ENCODE measurements around the gene GATA1.

Gene GATA1

DNA sequence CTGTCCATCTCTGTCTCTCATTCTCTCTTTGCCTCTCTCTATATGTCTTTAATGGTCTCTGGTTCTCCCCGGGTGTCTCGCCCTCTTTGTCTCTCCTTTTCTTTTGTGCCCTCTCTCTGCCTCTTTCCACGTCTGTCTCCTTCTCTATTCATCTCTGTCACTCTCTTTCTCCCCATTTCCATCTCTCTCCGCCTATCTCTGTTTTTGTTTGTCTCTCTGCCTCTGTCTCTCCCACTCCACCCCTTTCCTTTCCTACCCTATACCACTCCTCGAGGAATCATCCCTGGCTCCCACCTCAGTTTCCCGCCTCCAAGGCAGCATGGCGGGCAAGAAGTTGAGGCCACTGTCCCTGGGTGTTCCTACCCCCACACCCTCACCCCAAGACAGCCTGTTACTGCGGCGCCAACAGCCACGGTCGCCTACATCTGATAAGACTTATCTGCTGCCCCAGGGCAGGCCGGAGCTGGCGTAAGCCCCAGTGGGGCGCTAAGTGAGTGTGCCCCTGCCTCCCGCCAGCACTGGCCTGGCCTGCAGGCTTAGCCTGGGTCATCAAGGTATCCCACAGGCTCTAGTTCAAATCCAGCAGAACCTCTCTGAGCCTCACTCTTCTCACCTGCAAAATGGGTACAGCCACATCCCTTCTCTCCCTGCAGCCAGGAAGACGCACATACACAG, 713 bp upstream of the GATA1 start:
- no peak for ATAC-seq

DNA sequence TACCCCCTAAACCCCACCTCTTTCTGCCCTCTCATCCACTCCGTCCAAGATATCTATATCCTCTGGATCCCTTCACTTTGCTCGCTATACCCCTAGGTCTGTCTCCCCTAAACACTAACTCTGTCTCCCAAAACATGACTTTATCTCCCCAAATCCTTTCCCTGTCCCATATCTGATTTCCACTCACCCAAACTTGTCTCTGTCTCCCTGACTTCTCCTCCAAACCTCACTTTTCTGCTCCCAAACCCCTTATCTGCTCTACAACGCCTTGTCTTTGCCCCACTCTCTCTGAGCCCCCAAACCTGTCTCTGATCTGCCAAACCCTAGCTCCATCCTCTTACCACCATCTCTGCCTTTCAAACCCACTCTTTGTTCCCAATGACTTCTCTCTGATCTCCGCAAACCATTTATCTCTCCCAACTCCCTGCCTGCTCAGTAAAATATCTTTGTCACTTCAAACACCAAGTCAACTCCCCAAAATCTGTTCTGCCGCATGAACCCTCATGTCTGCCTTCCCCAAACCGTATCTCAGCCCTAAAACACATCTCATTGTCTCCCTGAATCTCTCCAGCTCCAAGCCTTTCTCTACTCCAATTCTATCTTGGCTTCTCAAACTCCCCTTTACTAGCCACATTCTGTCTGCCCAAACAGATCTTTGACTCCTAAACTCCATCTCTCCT, 575 bp downstream of the GATA1 start:
- ATAC-seq, result no peak

DNA sequence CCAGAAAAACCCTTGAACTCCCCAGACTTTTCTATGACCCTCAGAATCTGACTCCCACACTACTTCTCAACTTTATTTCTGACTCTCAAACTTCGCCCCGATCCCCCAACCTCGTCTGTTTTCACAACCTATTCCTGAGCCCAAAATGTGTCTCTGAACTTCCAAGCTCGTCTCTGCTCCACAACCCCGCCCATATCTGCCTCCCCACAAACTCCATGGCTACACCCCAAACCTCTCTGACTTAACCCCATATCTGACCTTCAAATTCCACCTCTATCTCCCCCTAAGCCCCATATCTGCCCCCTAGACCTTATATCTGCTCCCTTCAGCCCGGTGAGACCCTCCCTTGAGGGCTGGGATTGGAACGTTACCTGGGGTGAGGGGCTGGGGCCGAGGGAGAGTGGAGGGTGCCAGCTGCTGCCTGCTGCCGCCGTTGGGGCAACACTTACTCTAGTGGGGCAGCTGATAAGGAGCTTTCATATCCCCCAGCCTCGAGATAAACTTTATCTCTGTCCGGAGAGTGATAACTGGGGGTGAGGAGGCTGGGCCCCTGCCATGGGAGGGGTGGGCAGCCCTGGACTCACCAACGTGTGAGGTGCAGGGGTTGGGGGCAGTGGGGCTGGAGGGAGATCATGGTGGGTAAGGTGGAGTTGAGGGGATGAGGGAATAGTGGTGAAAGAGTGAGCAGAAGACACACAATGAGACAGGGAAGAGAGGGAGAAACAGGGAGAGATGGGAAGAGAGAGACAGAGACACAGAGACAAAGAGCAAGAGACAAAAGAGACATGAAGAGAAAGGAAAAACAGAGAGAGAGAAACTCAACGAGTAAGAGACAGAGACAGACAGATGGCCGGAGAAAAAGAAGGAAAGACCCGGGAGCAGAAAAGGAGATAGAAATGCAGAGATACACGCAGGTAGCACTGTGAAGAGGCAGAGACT, 1.4 kb downstream of the GATA1 start:
- no peak for ATAC-seq

DNA sequence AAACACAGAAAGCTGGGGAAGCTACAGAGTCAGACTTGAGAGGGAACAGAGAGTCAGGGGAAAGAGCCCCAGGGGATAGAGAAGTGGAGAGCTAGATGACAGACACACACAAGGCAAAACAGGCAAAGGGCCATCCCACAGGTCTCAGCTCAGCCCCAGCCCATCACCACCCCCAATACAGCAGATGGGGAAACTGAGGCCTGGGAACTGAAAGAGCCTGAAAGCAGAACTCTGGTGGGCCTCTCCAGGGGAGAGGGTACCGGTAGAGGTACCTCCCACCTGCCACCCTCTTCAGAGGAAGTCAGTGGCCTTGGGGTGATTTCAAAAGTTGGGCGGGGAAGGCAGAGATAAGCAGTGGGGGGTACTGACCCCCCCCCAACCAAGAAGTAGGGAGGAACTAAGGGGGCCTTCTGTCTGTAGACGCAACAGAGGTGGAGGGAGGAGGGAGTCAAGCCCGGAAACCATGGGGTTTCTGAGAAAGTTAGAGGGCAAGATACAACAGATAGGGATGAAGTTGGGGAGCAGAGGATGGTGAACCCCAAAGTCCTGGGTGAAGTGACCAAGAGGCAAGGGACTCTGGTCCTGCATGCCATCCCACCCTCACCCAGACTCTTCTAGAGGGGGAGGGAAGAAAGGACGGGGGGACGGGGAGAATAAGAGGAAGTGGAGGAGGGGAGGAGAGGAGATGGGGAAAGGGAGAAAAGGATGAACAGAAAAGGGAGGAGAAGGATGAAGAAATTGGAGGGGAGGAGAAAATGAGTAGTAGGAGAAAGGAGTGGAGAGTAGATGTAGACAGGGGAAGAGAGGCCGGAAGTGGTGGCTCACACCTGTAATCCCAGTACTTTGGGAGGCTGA, 3.2 kb downstream of the GATA1 start:
- no peak for ATAC-seq

DNA sequence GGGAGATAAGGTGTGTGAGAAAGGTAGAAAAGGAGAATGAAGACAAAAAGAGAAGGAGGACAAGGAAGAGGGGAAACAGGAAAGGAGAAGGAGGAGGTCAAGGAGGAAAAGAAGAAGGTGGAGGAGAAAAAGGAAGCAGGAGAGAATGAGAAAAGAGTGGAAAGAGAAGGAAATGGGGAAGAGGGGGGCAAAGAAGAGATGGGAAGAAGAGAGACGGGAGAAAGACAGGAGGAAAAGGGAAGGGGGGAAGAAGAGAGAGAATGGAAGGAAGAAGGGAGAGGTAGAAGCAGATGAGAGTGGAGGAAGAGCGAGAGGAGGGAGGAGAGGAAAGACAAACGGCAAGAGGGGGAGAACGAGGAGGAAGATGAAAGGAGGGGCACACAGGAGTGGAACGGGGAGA, 4.1 kb downstream of the GATA1 start:
- no peak for ATAC-seq

DNA sequence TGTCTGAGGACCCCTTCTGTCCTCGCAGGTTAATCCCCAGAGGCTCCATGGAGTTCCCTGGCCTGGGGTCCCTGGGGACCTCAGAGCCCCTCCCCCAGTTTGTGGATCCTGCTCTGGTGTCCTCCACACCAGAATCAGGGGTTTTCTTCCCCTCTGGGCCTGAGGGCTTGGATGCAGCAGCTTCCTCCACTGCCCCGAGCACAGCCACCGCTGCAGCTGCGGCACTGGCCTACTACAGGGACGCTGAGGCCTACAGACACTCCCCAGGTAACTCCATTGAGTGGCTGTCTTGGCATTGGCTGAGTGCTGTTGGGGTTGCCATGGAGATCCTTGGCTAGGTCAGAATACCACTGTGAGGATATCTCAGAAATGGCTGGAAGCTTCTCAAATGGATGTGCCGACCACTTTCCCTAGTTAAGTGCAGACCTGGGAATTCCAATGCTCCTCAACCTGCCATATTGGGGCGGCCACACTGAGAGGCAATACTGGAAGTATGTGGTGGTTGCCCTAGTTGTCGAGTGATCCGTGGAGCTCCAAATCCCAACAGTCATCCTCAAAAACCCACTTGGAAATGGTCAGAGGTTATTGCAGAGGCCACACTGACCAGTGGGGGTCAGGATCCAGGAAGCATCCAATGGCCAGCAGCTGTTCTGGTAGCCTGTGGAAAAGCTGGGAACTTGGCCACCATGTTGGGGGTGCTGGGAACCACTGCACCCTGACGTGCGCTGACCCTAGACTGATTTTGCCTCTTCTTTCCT, 4.9 kb downstream of the GATA1 start:
- ATAC-seq, result no peak

DNA sequence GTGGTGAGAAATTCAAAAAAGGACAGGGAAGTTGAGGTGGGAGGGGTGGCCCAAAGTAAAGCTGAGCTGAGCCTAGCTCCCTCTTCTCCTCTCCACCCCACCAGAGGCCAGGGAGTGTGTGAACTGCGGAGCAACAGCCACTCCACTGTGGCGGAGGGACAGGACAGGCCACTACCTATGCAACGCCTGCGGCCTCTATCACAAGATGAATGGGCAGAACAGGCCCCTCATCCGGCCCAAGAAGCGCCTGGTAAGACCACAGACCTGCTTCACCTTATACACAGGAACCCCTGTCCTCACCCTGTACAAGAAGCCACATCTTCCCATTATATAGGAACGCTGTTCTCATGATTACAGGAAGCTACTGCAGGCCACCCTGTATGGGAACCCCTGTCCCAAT, 5.8 kb downstream of the GATA1 start:
- ATAC-seq, result no peak

DNA sequence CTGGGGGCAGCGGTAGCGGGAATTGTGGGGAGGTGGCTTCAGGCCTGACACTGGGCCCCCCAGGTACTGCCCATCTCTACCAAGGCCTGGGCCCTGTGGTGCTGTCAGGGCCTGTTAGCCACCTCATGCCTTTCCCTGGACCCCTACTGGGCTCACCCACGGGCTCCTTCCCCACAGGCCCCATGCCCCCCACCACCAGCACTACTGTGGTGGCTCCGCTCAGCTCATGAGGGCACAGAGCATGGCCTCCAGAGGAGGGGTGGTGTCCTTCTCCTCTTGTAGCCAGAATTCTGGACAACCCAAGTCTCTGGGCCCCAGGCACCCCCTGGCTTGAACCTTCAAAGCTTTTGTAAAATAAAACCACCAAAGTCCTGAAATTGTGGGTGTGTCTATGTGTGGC, 7.5 kb downstream of the GATA1 start:
- ATAC-seq, result no peak

DNA sequence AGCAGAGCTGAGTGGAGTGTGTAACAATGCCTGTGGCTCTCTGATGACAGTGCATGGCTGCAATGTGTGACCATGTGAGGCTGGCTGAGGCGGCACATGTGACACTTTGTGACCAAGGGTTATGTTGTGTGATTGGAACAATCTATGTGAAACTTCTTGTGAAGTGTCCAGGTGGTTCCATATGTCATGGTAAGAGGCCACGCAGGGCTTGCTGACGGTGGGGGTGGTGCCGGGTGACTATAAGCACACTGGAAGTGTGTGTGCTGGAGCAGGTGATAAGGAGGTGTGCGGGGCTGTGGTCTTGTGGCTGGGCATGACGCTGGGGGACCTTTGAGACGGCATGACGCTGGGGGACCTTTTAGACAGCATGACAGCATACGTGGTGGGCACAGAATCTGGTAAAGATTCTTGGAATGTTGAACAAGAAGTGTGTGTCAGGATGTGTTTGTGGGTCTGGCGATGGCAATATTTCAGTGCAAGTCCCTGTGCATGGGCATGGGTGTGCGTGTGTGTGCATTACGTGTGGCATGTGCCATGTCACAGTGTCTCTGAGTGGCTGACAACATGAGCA, 8.0 kb downstream of the GATA1 start:
- ATAC-seq, result no peak

DNA sequence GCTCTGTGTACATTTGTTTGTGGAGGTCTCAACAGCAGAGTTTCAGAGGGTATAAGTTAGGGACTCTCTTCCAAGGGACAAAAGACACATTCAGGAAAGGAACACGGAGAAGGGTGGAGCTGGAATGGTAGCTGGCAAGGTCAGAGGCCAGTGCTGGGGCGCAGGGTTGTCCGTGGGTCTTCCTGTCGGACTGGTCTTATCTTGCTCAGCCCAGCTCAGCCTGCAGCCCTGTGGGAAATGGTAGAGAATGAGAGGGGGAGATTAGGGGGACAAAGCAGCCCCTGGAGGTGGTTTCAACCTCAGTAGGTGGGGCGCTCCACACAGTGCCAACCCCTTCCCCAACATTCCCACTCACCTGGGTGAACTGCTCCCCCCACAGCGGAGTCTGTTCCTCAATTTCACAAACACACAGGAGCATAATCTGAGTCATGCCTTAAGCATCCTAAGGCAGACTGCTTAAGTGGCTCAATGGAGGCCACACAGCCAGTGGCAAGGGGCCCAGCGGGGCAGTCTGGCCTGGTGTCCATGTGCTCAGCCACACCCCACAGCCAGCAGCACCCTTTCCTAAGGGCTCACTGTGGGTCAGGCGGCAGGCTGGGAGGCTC, 8.6 kb downstream of the GATA1 start:
- ATAC-seq, result no peak

DNA sequence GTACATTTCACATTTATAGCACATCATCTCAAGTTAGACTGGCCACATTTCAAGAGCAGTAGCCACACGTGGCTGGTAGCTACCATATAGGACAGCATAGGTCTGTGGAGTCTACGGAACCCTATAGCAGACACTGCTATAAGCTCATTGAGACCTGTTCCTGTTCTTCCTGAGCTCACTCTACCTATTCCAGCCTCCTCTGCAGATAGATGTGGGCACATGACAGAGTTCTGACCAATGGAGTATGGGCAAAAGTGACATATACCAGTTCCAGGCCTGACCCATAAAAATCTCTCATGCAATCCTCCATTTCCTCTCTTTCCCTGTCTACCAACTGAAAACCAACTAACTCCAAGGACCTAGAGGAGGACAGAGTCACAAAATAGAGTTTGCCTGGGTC, 11.9 kb downstream of the GATA1 start:
- no peak for ATAC-seq

DNA sequence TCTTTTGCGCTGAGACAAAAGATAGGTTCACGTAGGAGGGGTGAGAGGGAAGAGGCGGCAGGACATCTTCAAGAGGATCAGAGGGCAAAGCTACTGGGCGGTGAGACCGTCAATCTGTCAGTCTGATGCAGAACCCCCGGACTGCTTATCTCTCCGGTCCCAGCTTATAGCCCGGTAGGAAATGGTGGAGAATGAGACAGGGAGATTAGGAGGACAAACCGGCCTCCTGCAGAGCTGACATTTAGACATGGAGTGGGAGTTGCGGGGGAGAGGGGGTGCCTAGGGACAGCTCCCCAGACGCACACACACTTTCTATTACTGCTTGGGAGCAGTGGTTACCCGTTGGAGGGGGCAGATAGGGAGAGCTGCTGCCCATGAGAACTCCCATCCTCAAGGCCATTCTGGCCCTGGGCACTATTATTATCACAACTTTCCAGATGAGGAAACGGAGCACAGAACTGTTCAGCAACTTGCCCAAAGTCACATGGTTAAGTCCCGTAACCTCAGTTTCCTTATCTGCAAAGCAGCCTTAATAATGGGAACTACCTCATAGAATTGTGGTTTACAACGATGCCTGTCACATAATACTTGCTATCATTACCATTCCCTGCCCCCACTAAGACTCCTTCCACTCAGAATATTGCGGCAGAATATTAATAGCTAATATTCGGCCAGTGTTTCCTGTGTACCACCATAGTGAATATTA, 14.3 kb downstream of the GATA1 start:
- ATAC-seq, result no peak

DNA sequence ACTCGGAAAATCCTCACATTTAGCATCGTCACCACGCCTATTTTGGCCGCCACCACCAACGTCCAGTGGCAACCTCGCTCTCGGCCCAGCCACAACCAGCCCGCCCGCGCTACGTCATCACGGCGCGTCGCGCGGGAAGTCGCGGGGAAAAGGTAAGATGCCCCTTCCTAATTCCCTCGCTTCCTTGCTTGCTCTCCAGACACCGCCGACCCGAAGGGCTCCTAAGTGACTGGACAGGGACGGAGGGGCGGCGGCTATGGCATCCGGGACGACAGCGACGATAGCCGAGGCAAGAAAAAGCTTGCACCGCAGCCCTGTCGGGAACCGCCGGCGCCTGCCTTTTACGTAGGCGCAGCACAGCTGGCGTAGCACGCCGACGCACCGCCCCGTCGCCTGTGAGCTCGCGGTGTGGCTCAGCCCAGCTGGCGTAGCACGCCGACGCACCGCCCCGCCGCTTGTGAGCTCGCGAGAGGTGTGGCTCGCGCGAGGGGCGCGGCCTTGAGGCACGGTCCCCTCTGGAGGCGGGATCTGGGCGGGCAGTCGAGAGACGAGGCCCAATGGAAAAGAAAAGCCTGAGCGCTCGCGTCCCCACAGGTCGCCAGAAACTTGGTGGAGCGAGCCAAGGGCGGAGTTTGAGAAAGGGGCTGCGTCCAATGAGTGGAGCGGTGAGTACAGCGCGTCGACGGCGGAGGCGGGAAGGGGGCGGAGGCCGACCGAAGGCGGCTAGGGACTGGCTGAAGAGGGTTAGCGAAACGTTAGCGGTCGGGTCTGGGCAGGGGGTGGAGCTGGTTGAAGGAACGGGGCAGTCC, 15.1 kb downstream of the GATA1 start, which contains the start of gene HDAC6:
Gene HDAC6, plus strand, starts transcription at position 788 of the 809 bp plus-strand sequence. CDS start 626 bp downstream, outside the sequence.
- peak; percentile 91 to 93 for ATAC-seq

DNA sequence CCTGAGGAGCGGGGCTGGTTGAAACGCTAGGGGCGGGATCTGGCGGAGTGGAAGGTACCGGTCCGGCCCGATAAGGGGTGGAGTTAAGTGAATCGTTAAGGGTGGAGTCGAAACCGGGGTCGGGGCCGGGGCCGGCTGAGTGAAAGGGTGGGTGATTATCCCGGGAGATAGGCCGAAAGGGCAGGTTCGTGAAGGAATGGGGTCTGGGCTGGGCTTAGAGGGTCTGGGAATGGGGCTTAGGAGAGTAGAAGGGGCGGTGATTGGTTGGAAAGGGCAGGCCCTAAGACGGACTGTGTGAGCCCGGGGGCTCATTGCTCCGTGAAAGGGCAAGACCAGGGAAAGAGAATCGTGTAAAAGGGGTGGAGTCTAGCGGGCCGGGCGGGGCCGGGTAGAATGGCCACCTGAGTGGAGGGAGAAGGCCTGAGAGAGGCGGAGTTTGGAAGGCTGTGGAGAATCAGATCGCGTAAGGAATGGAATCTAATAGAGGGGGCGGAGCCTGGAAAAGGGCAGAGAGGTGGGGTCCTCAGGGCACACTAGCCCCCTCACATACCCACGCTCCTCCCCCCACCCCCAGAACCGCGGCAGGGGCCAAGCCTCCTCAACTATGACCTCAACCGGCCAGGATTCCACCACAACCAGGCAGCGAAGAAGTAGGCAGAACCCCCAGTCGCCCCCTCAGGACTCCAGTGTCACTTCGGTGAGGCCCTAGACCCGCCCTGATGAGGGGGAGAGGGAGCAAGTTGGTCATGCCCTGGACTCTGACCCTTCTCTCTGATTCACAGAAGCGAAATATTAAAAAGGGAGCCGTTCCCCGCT, 15.9 kb downstream of the GATA1 start:
- ATAC-seq, result peak; percentile 32 to 36

DNA sequence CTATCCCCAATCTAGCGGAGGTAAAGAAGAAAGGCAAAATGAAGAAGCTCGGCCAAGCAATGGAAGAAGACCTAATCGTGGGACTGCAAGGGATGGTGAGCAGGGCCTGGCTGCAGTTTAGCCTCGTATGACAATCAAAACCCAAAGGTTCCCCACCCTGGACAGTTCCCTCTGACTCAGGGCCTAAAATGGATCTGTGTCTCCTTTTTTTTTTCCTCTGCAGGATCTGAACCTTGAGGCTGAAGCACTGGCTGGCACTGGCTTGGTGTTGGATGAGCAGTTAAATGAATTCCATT, 16.5 kb downstream of the GATA1 start:
- ATAC-seq, result no peak

DNA sequence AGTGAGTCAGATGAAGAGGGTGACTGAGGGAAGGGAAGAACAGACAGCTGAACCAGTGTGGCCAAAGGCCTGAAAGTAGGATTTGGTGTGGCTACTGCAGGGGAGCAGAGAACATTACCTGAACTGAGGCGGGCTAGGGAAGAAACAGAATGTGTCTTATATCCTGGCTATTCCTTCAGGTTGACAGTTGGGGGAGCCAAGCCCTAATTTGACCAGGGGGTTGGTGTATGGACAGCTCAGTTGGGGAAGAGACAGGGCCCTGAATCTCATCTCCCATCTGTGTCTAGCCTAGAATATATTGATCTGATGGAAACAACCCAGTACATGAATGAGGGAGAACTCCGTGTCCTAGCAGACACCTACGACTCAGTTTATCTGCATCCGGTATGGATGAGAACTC, 19.7 kb downstream of the GATA1 start:
- no peak for ATAC-seq

DNA sequence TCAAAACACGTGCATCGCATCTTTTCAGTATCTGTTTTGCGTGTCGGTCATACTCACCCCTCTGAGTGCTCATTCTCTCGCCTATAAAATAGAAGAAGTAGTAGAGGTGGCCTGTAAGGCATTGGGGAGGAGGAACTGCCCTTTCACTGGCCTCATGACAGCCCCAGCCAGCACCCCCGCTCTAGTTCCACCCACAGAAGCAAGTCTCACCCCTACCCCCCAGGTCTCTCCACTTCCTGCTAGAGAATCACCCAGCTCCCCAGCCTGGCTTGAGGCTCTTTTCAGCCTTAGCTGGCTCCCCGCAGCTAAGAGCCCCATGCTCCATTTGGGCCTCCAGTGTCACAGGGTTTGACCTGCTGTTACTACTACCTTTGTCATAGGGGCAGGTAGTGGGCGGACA, 27.3 kb downstream of the GATA1 start:
- ATAC-seq, result no peak

DNA sequence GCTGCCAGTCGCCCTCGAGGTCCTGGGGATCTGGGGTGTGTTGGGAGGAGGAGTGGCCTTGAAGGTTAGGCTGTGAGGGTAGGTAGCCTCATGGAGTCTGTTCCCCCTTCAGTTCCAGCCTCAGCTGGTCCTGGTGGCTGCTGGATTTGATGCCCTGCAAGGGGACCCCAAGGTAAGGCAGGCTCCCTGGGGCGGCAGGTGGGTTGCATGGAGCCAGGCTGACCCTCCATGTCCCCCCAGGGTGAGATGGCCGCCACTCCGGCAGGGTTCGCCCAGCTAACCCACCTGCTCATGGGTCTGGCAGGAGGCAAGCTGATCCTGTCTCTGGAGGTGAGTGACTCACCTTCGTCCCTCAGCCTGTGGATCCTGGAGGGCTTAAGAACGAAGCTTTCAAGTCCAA, 28.3 kb downstream of the GATA1 start:
- no peak for ATAC-seq

DNA sequence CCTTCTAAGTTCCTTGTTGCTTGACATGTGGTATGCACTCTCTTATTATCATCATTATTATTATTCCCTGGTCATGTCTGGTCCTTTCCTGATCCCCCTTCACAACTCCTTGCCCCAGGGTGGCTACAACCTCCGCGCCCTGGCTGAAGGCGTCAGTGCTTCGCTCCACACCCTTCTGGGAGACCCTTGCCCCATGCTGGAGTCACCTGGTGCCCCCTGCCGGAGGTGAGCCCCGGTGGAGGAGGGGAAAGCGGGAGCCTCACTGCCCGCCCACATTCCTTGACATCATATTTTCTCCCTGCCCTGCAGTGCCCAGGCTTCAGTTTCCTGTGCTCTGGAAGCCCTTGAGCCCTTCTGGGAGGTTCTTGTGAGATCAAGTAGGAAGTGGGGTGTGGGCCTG, 28.9 kb downstream of the GATA1 start:
- ATAC-seq, result no peak
